MCF 10A (cell line): ENCODE data around the gene TBC1D2B. TPM values are rescaled to one million over a fixed set of nuclear protein-coding genes. Genes with fewer than 3 reads are reported as not detected.
A peak's percentile ranks its signal among the peaks of the same experiment; 100 is the strongest.

ENCODE experiments used
- BruUV-seq: library from RNA; stranded (reverse); fragments of 400-500 nt; replicated peaks from 2 replicates; lab custom pipeline; 2021; lab: Mats Ljungman, UMichigan
- CTCF ChIA-PET: fragments of 300-600 bp; sonication (Branson Sonifier 250); formaldehyde crosslinking; extraction: SDS; loops from one replicate; lab custom pipeline; 2021; ENCODE audit warnings: antibody characterized with exemption, inconsistent platforms; lab: Yijun Ruan, JAX
- POLR2A ChIA-PET: fragments of 300-600, 350-650 bp; sonication (Branson Sonifier 250); formaldehyde crosslinking; extraction: SDS; loops from one replicate; lab custom pipeline; 2020; ENCODE audit warnings: antibody characterized with exemption, inconsistent platforms; lab: Yijun Ruan, JAX
- DNase-seq: peaks from one replicate; pipeline ENCODE4 v3.0.0-alpha.2; 2018; ENCODE audit not compliant: unreplicated experiment
- H3K27ac Mint-ChIP-seq: one replicate; pipeline ENCODE4 v1.8.0; 2022; ENCODE audit warnings: mild to moderate bottlenecking, low read depth, mixed read lengths; ENCODE audit not compliant: unreplicated experiment
- H3K27me3 Mint-ChIP-seq: one replicate; pipeline ENCODE4 v1.8.0; 2022; ENCODE audit warnings: mixed read lengths; ENCODE audit not compliant: insufficient read depth, unreplicated experiment
- H3K36me3 Mint-ChIP-seq: one replicate; pipeline ENCODE4 v1.8.0; 2022; ENCODE audit warnings: mild to moderate bottlenecking, moderate library complexity, mixed read lengths; ENCODE audit not compliant: insufficient read depth, unreplicated experiment
- H3K4me1 Mint-ChIP-seq: one replicate; pipeline ENCODE4 v1.8.0; 2022; ENCODE audit warnings: mixed read lengths; ENCODE audit not compliant: insufficient read depth, unreplicated experiment
- H3K4me3 Mint-ChIP-seq: one replicate; pipeline ENCODE4 v1.8.0; 2022; ENCODE audit warnings: mild to moderate bottlenecking, moderate library complexity, mixed read lengths; ENCODE audit not compliant: unreplicated experiment
- H3K9me3 Mint-ChIP-seq: one replicate; pipeline ENCODE4 v1.8.0; 2022; ENCODE audit warnings: mixed read lengths; ENCODE audit not compliant: unreplicated experiment
- CTCF ChIP-seq: fragments of 200-600 bp; IDR thresholded peaks from one replicate; pipeline ENCODE4 v1.8.0; 2022; ENCODE audit warnings: antibody characterized with exemption, mild to moderate bottlenecking; ENCODE audit not compliant: unreplicated experiment
- intact Hi-C: fragments of 100-400 bp; cut with micrococcal nuclease; formaldehyde crosslinking; loops from 2 replicates; pipeline ENCODE4 v1.14.1; 2022
- total RNA-seq: library from RNA; stranded (reverse); gene quantifications from 2 replicates; pipeline ENCODE4 v1.2.3, GENCODE V29; 2022

Gene TBC1D2B
- total RNA-seq, 1 experiment from 2014 or later = 21.2 TPM

GRCh38 chr15:78072080-78072892 lies 5.2 kb downstream of the TBC1D2B start:
- DNase-seq = no peak
- CTCF ChIA-PET = interaction anchor here (0.6 to 2.2 kb wide), 3 partner anchors 37 to 386 kb away, joined by 3 to 6 read pairs (median 3); no protein-coding TSS in a partner anchor
- Mint-ChIP-seq H3K4me1 (peaks cover 59% of the 10 kb centered on the region), H3K27ac (peak overlapping the region; percentile 39), H3K27me3 (no peaks in the 10 kb centered on the region), H3K36me3 (peaks cover 12% of the 10 kb centered on the region), H3K4me3 (no peak overlapping the region), H3K9me3 (no peaks in the 10 kb centered on the region)
- no TSS peak for BruUV-seq
- POLR2A ChIA-PET = interaction anchor here (0.6 to 1.5 kb wide), 2 partner anchors 65 to 77 kb away, joined by 3 to 6 read pairs; no protein-coding TSS in a partner anchor
- intact Hi-C loops = no loop called here
- TF ChIP-seq CTCF = no peak

- intact Hi-C loops = no loop called here
- peaks cover 68% of the 10 kb centered on the region for H3K4me1 Mint-ChIP-seq
- POLR2A ChIA-PET = interaction anchor here (0.6 kb wide), 1 partner anchor 76 kb away, joined by 3 read pairs; no protein-coding TSS in a partner anchor
Measured at GRCh38 chr15:78071383-78071782, 6.1 kb downstream of the TBC1D2B start.

GRCh38 chr15:78070049-78070700 lies 7.3 kb downstream of the TBC1D2B start:
- intact Hi-C loops = no loop called here

More at GRCh38 chr15:78071383-78071782, 6.1 kb downstream of the TBC1D2B start:
- H3K4me3 Mint-ChIP-seq = no peak overlapping the region
- no peak for DNase-seq
- H3K27ac Mint-ChIP-seq = no peak overlapping the region
- CTCF ChIA-PET = interaction anchor here (0.7 to 2.2 kb wide), 3 partner anchors 38 to 124 kb away, joined by 3 to 6 read pairs (median 3); no protein-coding TSS in a partner anchor
- peaks cover 12% of the 10 kb centered on the region for H3K36me3 Mint-ChIP-seq
- BruUV-seq = no TSS peak
- no peaks in the 10 kb centered on the region for H3K9me3 Mint-ChIP-seq
- TF ChIP-seq CTCF = no peak
- no peaks in the 10 kb centered on the region for H3K27me3 Mint-ChIP-seq

More at GRCh38 chr15:78070049-78070700, 7.3 kb downstream of the TBC1D2B start:
- H3K4me3 Mint-ChIP-seq = no peak overlapping the region
- peaks cover 18% of the 10 kb centered on the region for H3K36me3 Mint-ChIP-seq
- H3K4me1 Mint-ChIP-seq = peaks cover 59% of the 10 kb centered on the region
- ChIA-PET POLR2A (interaction anchor here (1.2 kb wide), 1 partner anchor 9 kb away, joined by 3 read pairs; no protein-coding TSS in a partner anchor), CTCF (interaction anchor here (0.6 to 1.2 kb wide), 4 partner anchors 30 to 766 kb away, joined by 3 to 4 read pairs (median 3); no protein-coding TSS in a partner anchor)
- BruUV-seq = no TSS peak
- TF ChIP-seq CTCF = no peak
- H3K27me3 Mint-ChIP-seq = no peaks in the 10 kb centered on the region
- DNase-seq = no peak
- peak overlapping the region; percentile 75 for H3K27ac Mint-ChIP-seq
- H3K9me3 Mint-ChIP-seq = no peaks in the 10 kb centered on the region
